Activated naive CD4-positive, alpha-beta T cell treated with anti-CD3 and anti-CD28 coated beads, Interleukin-2, amount 50 U/mL, for 24 hours (primary cell): Measurements from ENCODE around the gene SIK2.

Source experiments
- H3K27ac Mint-ChIP-seq: one replicate; pipeline ENCODE4 v1.8.0; 2021; ENCODE audit warnings: mild to moderate bottlenecking, mixed read lengths
- H3K27me3 Mint-ChIP-seq: one replicate; pipeline ENCODE4 v1.8.0; 2021; ENCODE audit warnings: mixed read lengths
- H3K36me3 Mint-ChIP-seq: one replicate; pipeline ENCODE4 v1.8.0; 2021; ENCODE audit warnings: mixed read lengths
- H3K4me1 Mint-ChIP-seq: one replicate; pipeline ENCODE4 v1.8.0; 2021; ENCODE audit warnings: mixed read lengths
- H3K4me3 Mint-ChIP-seq: one replicate; pipeline ENCODE4 v1.8.0; 2021; ENCODE audit warnings: mild to moderate bottlenecking, mixed read lengths
- H3K9me3 Mint-ChIP-seq: one replicate; pipeline ENCODE4 v1.8.0; 2021; ENCODE audit warnings: mixed read lengths

SIK2 gene

GRCh38 chr11:111598559-111598958, 3.7 kb upstream of the SIK2 start:
- Mint-ChIP-seq H3K27me3 (peaks cover 2% of the 10 kb centered on the region), H3K4me3 (no peak overlapping the region), H3K36me3 (no peaks in the 10 kb centered on the region), H3K4me1 (peaks cover 13% of the 10 kb centered on the region), H3K27ac (peak overlapping the region; percentile 10), H3K9me3 (no peaks in the 10 kb centered on the region)

- Mint-ChIP-seq H3K4me3 (peak overlapping the region; percentile 91), H3K36me3 (no peaks in the 10 kb centered on the region), H3K27ac (peak overlapping the region; percentile 90), H3K9me3 (no peaks in the 10 kb centered on the region), H3K4me1 (peaks cover 30% of the 10 kb centered on the region), H3K27me3 (no peaks in the 10 kb centered on the region)
These were observed 642 bp upstream of the SIK2 start for GRCh38 chr11:111601636-111601978.

GRCh38 chr11:111602865-111603610, 789 bp downstream of the SIK2 start:
- no peaks in the 10 kb centered on the region for H3K9me3 Mint-ChIP-seq
- H3K27ac Mint-ChIP-seq = peak overlapping the region; percentile 43
- no peaks in the 10 kb centered on the region for H3K27me3 Mint-ChIP-seq
- peak overlapping the region; percentile 95 for H3K4me3 Mint-ChIP-seq
- H3K4me1 Mint-ChIP-seq = peaks cover 30% of the 10 kb centered on the region
- no peaks in the 10 kb centered on the region for H3K36me3 Mint-ChIP-seq

GRCh38 chr11:111603611-111604130, 1.4 kb downstream of the SIK2 start:
- Mint-ChIP-seq H3K36me3 (no peaks in the 10 kb centered on the region), H3K4me3 (peak overlapping the region; percentile 95)

GRCh38 chr11:111604392-111605009, 2.3 kb downstream of the SIK2 start:
- Mint-ChIP-seq H3K4me3 (peak overlapping the region; percentile 95), H3K27me3 (no peaks in the 10 kb centered on the region), H3K27ac (no peak overlapping the region), H3K9me3 (no peaks in the 10 kb centered on the region), H3K4me1 (peaks cover 30% of the 10 kb centered on the region), H3K36me3 (no peaks in the 10 kb centered on the region)

More at GRCh38 chr11:111603611-111604130, 1.4 kb downstream of the SIK2 start:
- no peaks in the 10 kb centered on the region for H3K9me3 Mint-ChIP-seq
- peak overlapping the region; percentile 43 for H3K27ac Mint-ChIP-seq
- H3K4me1 Mint-ChIP-seq = peaks cover 30% of the 10 kb centered on the region
- H3K27me3 Mint-ChIP-seq = no peaks in the 10 kb centered on the region

GRCh38 chr11:111605681-111606080, 3.4 kb downstream of the SIK2 start:
- Mint-ChIP-seq H3K27me3 (no peaks in the 10 kb centered on the region), H3K4me3 (no peak overlapping the region), H3K9me3 (no peaks in the 10 kb centered on the region), H3K36me3 (no peaks in the 10 kb centered on the region), H3K27ac (no peak overlapping the region), H3K4me1 (peaks cover 30% of the 10 kb centered on the region)

- H3K27me3 Mint-ChIP-seq = no peaks in the 10 kb centered on the region
- H3K9me3 Mint-ChIP-seq = no peaks in the 10 kb centered on the region
- H3K4me1 Mint-ChIP-seq = peaks cover 26% of the 10 kb centered on the region
- H3K4me3 Mint-ChIP-seq = no peak overlapping the region
- no peak overlapping the region for H3K27ac Mint-ChIP-seq
- no peaks in the 10 kb centered on the region for H3K36me3 Mint-ChIP-seq
These were observed 4.7 kb downstream of the SIK2 start for GRCh38 chr11:111606986-111607385.

GRCh38 chr11:111607751-111608150, 5.5 kb downstream of the SIK2 start:
- Mint-ChIP-seq H3K9me3 (no peaks in the 10 kb centered on the region), H3K4me3 (no peak overlapping the region), H3K27ac (no peak overlapping the region), H3K36me3 (no peaks in the 10 kb centered on the region), H3K27me3 (no peaks in the 10 kb centered on the region), H3K4me1 (peaks cover 32% of the 10 kb centered on the region)

- Mint-ChIP-seq H3K4me1 (peaks cover 9% of the 10 kb centered on the region), H3K4me3 (no peak overlapping the region), H3K27ac (peak overlapping the region; percentile 12), H3K9me3 (no peaks in the 10 kb centered on the region), H3K27me3 (no peaks in the 10 kb centered on the region), H3K36me3 (no peaks in the 10 kb centered on the region)
These were observed 10.0 kb downstream of the SIK2 start for GRCh38 chr11:111612224-111612623.

GRCh38 chr11:111617286-111617685, 15.0 kb downstream of the SIK2 start:
- Mint-ChIP-seq H3K9me3 (no peaks in the 10 kb centered on the region), H3K36me3 (peaks cover 6% of the 10 kb centered on the region), H3K4me1 (peaks cover 3% of the 10 kb centered on the region)

GRCh38 chr11:111620518-111620917, 18.3 kb downstream of the SIK2 start:
- Mint-ChIP-seq H3K27me3 (no peaks in the 10 kb centered on the region), H3K9me3 (peaks cover 6% of the 10 kb centered on the region), H3K4me3 (no peak overlapping the region), H3K36me3 (peaks cover 22% of the 10 kb centered on the region), H3K27ac (no peak overlapping the region), H3K4me1 (no peaks in the 10 kb centered on the region)

More at GRCh38 chr11:111617286-111617685, 15.0 kb downstream of the SIK2 start:
- Mint-ChIP-seq H3K4me3 (no peak overlapping the region), H3K27ac (no peak overlapping the region), H3K27me3 (no peaks in the 10 kb centered on the region)

- H3K4me1 Mint-ChIP-seq = no peaks in the 10 kb centered on the region
- peaks cover 6% of the 10 kb centered on the region for H3K9me3 Mint-ChIP-seq
- H3K27me3 Mint-ChIP-seq = no peaks in the 10 kb centered on the region
- no peak overlapping the region for H3K27ac Mint-ChIP-seq
- no peak overlapping the region for H3K4me3 Mint-ChIP-seq
- peaks cover 21% of the 10 kb centered on the region for H3K36me3 Mint-ChIP-seq
These were observed 21.3 kb downstream of the SIK2 start for GRCh38 chr11:111623527-111624030.

GRCh38 chr11:111624608-111625007, 22.4 kb downstream of the SIK2 start:
- H3K27me3 Mint-ChIP-seq = no peaks in the 10 kb centered on the region
- peaks cover 3% of the 10 kb centered on the region for H3K4me1 Mint-ChIP-seq
- H3K4me3 Mint-ChIP-seq = no peak overlapping the region
- H3K36me3 Mint-ChIP-seq = peaks cover 27% of the 10 kb centered on the region
- H3K9me3 Mint-ChIP-seq = peaks cover 6% of the 10 kb centered on the region
- no peak overlapping the region for H3K27ac Mint-ChIP-seq

- H3K36me3 Mint-ChIP-seq = peaks cover 23% of the 10 kb centered on the region
- peaks cover 5% of the 10 kb centered on the region for H3K9me3 Mint-ChIP-seq
- H3K27ac Mint-ChIP-seq = no peak overlapping the region
- H3K27me3 Mint-ChIP-seq = no peaks in the 10 kb centered on the region
- peaks cover 3% of the 10 kb centered on the region for H3K4me1 Mint-ChIP-seq
- no peak overlapping the region for H3K4me3 Mint-ChIP-seq
These were observed 25.3 kb downstream of the SIK2 start for GRCh38 chr11:111627591-111627990.

GRCh38 chr11:111629499-111629898, 27.2 kb downstream of the SIK2 start:
- Mint-ChIP-seq H3K36me3 (peaks cover 13% of the 10 kb centered on the region), H3K27me3 (no peaks in the 10 kb centered on the region), H3K4me1 (peaks cover 16% of the 10 kb centered on the region), H3K9me3 (no peaks in the 10 kb centered on the region), H3K4me3 (no peak overlapping the region), H3K27ac (no peak overlapping the region)

GRCh38 chr11:111631024-111631665, 28.9 kb downstream of the SIK2 start:
- H3K27ac Mint-ChIP-seq = no peak overlapping the region
- no peaks in the 10 kb centered on the region for H3K9me3 Mint-ChIP-seq
- peaks cover 24% of the 10 kb centered on the region for H3K4me1 Mint-ChIP-seq
- peaks cover 11% of the 10 kb centered on the region for H3K36me3 Mint-ChIP-seq
- no peaks in the 10 kb centered on the region for H3K27me3 Mint-ChIP-seq
- no peak overlapping the region for H3K4me3 Mint-ChIP-seq
